Measurements from ENCODE around the gene SAMD4B. TPM values are rescaled to one million over a fixed set of nuclear protein-coding genes. Genes with fewer than 3 reads are reported as not detected.

The SAMD4B gene
- total and polyA plus RNA-seq, 2 experiments from 2014 or later = 104 to 172 TPM

DNA sequence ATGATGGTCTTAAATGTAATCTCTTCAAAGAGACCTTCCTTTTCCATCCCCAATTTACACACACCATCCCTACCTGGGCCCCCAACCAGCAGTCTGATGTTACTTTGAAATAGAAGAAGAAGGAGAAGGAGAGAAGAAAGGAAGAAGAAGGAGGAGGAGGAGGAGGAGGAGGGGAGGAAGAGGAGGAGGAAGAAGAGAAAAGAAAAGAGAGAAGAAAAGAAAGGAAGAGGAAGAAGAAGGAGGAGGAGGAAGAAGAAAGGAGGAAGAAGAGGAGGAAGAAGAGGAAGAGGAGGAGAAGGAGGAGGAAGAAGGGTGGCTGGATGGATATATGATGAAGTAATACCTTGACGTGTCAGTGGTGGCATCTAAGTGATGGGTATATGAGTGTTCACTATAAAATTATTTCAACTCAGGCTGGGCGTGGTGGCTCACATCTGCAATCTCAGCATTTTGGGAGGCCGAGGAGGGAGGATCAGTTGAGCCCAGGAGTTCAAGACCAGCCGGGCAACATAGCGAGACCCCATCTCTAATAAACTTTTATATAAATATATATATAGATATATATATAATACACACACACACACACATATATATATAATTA lies 17.9 kb upstream of the SAMD4B start:
- H3K27ac Mint-ChIP-seq = no peak overlapping the region
- no peak overlapping the region for H3K4me2 ChIP-seq
- H2AFZ ChIP-seq = no peak overlapping the region
- peaks cover 10% of the 10 kb centered on the region; the same call in 1 of the 2 replicates for H3K27me3 ChIP-seq (ENCODE audit: insufficient read depth)
- peaks cover 34% of the 10 kb centered on the region for H3K27me3 Mint-ChIP-seq (ENCODE audit: insufficient read depth, low read depth, poor library complexity)
- 0 out of 2 replicates have a peak, but pooled peaks cover 2% of the 10 kb centered on the region for H3F3A ChIP-seq (replicated peaks; ENCODE audit: low read depth)
- no peak for DNase-seq (ENCODE audit: low spot score)
- no peaks in the 10 kb centered on the region for H3K9me2 ChIP-seq (ENCODE audit: insufficient read depth)
- H4K20me1 ChIP-seq (replicated peaks; ENCODE audit: insufficient read depth) = no peaks in the 10 kb centered on the region
- no peak overlapping the region for H3K4me3 ChIP-seq
- TF ChIP-seq, protein P1, sequence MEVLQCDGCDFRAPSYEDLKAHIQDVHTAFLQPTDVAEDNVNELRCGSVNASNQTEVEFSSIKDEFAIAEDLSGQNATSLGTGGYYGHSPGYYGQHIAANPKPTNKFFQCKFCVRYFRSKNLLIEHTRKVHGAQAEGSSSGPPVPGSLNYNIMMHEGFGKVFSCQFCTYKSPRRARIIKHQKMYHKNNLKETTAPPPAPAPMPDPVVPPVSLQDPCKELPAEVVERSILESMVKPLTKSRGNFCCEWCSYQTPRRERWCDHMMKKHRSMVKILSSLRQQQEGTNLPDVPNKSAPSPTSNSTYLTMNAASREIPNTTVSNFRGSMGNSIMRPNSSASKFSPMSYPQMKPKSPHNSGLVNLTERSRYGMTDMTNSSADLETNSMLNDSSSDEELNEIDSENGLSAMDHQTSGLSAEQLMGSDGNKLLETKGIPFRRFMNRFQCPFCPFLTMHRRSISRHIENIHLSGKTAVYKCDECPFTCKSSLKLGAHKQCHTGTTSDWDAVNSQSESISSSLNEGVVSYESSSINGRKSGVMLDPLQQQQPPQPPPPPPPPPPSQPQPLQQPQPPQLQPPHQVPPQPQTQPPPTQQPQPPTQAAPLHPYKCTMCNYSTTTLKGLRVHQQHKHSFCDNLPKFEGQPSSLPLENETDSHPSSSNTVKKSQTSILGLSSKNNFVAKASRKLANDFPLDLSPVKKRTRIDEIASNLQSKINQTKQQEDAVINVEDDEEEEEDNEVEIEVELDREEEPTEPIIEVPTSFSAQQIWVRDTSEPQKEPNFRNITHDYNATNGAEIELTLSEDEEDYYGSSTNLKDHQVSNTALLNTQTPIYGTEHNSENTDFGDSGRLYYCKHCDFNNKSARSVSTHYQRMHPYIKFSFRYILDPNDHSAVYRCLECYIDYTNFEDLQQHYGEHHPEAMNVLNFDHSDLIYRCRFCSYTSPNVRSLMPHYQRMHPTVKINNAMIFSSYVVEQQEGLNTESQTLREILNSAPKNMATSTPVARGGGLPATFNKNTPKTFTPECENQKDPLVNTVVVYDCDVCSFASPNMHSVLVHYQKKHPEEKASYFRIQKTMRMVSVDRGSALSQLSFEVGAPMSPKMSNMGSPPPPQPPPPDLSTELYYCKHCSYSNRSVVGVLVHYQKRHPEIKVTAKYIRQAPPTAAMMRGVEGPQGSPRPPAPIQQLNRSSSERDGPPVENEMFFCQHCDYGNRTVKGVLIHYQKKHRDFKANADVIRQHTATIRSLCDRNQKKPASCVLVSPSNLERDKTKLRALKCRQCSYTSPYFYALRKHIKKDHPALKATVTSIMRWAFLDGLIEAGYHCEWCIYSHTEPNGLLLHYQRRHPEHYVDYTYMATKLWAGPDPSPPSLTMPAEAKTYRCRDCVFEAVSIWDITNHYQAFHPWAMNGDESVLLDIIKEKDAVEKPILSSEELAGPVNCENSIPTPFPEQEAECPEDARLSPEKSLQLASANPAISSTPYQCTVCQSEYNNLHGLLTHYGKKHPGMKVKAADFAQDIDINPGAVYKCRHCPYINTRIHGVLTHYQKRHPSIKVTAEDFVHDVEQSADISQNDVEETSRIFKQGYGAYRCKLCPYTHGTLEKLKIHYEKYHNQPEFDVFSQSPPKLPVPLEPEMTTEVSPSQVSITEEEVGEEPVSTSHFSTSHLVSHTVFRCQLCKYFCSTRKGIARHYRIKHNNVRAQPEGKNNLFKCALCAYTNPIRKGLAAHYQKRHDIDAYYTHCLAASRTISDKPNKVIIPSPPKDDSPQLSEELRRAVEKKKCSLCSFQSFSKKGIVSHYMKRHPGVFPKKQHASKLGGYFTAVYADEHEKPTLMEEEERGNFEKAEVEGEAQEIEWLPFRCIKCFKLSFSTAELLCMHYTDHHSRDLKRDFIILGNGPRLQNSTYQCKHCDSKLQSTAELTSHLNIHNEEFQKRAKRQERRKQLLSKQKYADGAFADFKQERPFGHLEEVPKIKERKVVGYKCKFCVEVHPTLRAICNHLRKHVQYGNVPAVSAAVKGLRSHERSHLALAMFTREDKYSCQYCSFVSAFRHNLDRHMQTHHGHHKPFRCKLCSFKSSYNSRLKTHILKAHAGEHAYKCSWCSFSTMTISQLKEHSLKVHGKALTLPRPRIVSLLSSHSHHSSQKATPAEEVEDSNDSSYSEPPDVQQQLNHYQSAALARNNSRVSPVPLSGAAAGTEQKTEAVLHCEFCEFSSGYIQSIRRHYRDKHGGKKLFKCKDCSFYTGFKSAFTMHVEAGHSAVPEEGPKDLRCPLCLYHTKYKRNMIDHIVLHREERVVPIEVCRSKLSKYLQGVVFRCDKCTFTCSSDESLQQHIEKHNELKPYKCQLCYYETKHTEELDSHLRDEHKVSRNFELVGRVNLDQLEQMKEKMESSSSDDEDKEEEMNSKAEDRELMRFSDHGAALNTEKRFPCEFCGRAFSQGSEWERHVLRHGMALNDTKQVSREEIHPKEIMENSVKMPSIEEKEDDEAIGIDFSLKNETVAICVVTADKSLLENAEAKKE (CRISPR knock-in tag; IDR thresholded peaks at IDR 0.05) = no peak
- TF ChIP-seq NANOG (IDR thresholded peaks at IDR 0.05; ENCODE audit: borderline replicate concordance) = no peak
- TF ChIP-seq EZH2phosphoT487 (IDR thresholded peaks at IDR 0.05; ENCODE audit: unreplicated experiment) = no peak
- TF ChIP-seq, protein P2, sequence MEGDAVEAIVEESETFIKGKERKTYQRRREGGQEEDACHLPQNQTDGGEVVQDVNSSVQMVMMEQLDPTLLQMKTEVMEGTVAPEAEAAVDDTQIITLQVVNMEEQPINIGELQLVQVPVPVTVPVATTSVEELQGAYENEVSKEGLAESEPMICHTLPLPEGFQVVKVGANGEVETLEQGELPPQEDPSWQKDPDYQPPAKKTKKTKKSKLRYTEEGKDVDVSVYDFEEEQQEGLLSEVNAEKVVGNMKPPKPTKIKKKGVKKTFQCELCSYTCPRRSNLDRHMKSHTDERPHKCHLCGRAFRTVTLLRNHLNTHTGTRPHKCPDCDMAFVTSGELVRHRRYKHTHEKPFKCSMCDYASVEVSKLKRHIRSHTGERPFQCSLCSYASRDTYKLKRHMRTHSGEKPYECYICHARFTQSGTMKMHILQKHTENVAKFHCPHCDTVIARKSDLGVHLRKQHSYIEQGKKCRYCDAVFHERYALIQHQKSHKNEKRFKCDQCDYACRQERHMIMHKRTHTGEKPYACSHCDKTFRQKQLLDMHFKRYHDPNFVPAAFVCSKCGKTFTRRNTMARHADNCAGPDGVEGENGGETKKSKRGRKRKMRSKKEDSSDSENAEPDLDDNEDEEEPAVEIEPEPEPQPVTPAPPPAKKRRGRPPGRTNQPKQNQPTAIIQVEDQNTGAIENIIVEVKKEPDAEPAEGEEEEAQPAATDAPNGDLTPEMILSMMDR (conservative IDR thresholded peaks at IDR 0.05; ENCODE audit: low read depth in 2 of 2) = no peak
- no peak for TF ChIP-seq CREB1 (CRISPR knock-in tag; IDR thresholded peaks at IDR 0.05; ENCODE audit: low read depth)
- peaks cover 4% of the 10 kb centered on the region; the same call in 1 of the 3 replicates for H3K9me3 Mint-ChIP-seq
- no peaks in the 10 kb centered on the region for H3K36me3 ChIP-seq (ENCODE audit: insufficient read depth)
- no peaks in the 10 kb centered on the region for H3K36me3 Mint-ChIP-seq (ENCODE audit: low read depth)
- no peak overlapping the region for H3K4me3 Mint-ChIP-seq
- no peak overlapping the region for H3K27ac ChIP-seq (ENCODE audit: low read depth)
- H3K4me1 Mint-ChIP-seq = peaks cover 22% of the 10 kb centered on the region
- ATAC-seq = no peak
- peaks cover 1% of the 10 kb centered on the region; the same call in 1 of the 2 replicates for H3K79me2 ChIP-seq (replicated peaks; ENCODE audit: insufficient read depth)
- H3K4me1 ChIP-seq (ENCODE audit: insufficient read depth) = peaks cover 17% of the 10 kb centered on the region

Measured in GM23338 (cell line).